ENCODE results near the gene ADAMTS7. TPM values are rescaled to one million over a fixed set of nuclear protein-coding genes. Genes with fewer than 3 reads are reported as not detected.
"Not testable (repeated sequence)": the region's sequence is repeated elsewhere in the genome, so short reads cannot be mapped to it uniquely, and the experiment has no call there.

ADAMTS7 gene
- total RNA-seq, 1 donor from 2014 or later, result 9.1 TPM

DNA sequence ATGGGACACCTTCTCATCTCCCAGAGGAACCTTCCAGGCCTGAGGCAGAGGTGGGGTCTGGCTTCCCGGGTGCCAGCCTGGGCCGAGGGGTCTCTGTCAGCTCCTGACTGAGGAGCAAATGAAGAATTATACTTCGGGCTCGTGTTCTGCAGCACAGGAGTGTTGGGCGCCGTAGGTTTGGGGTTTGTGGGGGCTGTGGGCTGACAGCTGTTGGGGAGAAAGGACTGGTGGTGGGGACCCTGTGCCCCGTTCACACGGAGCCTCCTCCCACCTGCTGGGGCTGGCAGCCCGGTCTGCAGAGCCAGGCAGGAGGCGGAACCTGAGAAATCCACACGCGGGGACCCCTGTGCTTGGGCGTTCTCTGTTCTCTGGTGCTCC, 59.7 kb downstream of the ADAMTS7 start:
- intact Hi-C loops (cut with DNase I), result no loop called here
- H3K4me1 ChIP-seq, result no peaks in the 10 kb centered on the region
- H3K27ac ChIP-seq, result no peak overlapping the region
- ATAC-seq (no peak), DNase-seq (no peak)
- no peak overlapping the region for H3K4me3 ChIP-seq
- H3K9me3 ChIP-seq, result no peaks in the 10 kb centered on the region
- no peaks in the 10 kb centered on the region for H3K27me3 ChIP-seq
- no peaks in the 10 kb centered on the region for H3K36me3 ChIP-seq
- TF ChIP-seq CTCF (IDR thresholded peaks at IDR 0.05), result no peak

DNA sequence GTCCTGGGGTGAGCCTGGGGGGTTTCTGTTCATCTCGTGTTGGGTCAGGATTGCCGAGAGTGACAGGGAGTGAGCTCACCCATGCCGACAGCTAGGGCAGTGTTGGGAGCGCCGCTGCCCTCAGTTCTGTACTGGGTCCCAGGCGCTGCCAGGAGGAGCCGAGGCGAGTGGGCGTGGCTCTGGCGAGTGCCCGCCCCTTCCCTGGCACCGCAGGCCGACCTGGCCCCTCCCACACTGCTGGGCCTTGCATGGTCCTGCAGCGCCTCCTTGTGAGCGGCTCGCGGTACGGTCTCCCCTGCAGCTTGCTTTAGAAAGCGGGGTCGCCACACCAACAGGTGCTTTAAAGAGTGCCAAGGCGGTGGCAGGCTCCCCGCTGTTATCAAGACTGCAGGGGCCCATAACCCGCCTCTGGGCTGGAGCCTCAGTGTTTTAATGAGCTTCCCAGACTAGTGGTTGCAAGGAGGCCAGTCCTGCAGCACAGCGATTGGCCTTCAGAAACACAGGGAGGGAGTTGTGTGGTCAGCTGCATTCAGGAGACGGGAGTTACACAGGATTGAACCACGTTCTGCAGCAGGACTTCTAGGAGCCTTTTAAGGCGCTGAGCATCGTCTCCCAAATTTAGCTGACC, 60.2 kb downstream of the ADAMTS7 start:
- H3K27me3 ChIP-seq; H3K4me3 ChIP-seq; intact Hi-C loops (cut with DNase I): not testable (repeated sequence)

GRCh38 chr15:78750566-78750965, 60.7 kb downstream of the ADAMTS7 start:
- Histone ChIP-seq H3K36me3 (no peaks in the 10 kb centered on the region), H3K4me1 (no peaks in the 10 kb centered on the region), H3K4me3 (no peak overlapping the region), H3K27ac (no peak overlapping the region), H3K9me3 (no peaks in the 10 kb centered on the region), H3K27me3 (no peaks in the 10 kb centered on the region)
- intact Hi-C loops (cut with DNase I), result no loop called here
- no peak for TF ChIP-seq CTCF (IDR thresholded peaks at IDR 0.05)
- DNase-seq (peak; percentile 25), ATAC-seq (peak; percentile 14)

More for the DNA sequence above, 60.2 kb downstream of the ADAMTS7 start:
- peak; percentile 56 for TF ChIP-seq CTCF (IDR thresholded peaks at IDR 0.05)
- H3K36me3 ChIP-seq, H3K27ac ChIP-seq, H3K4me1 ChIP-seq, H3K9me3 ChIP-seq: not testable (repeated sequence)
- DNase-seq, result peak; percentile 95
- peak; percentile 99 for ATAC-seq

GRCh38 chr15:78749831-78750230, 61.4 kb downstream of the ADAMTS7 start:
- H3K36me3 ChIP-seq, result no peaks in the 10 kb centered on the region
- intact Hi-C loops (cut with DNase I), result no loop called here
- H3K27me3 ChIP-seq, result no peaks in the 10 kb centered on the region
- peak; percentile 56 for DNase-seq
- H3K9me3 ChIP-seq, result no peaks in the 10 kb centered on the region
- no peak for TF ChIP-seq CTCF (IDR thresholded peaks at IDR 0.05)
- H3K27ac ChIP-seq, result no peak overlapping the region
- no peaks in the 10 kb centered on the region for H3K4me1 ChIP-seq
- no peak for ATAC-seq
- H3K4me3 ChIP-seq, result no peak overlapping the region

- ATAC-seq; H3K36me3 ChIP-seq; intact Hi-C loops (cut with DNase I); H3K4me3 ChIP-seq; H3K9me3 ChIP-seq; H3K27ac ChIP-seq; H3K27me3 ChIP-seq; H3K4me1 ChIP-seq: not testable (repeated sequence)
- DNase-seq, result peak; percentile 9
Observed at GRCh38 chr15:78747877-78748276, 63.4 kb downstream of the ADAMTS7 start.

- intact Hi-C loops (cut with DNase I); DNase-seq; H3K36me3 ChIP-seq; H3K9me3 ChIP-seq; H3K4me1 ChIP-seq; H3K4me3 ChIP-seq; H3K27me3 ChIP-seq; ATAC-seq; H3K27ac ChIP-seq: not testable (repeated sequence)
Observed at GRCh38 chr15:78741674-78742073, 69.6 kb downstream of the ADAMTS7 start.

DNA sequence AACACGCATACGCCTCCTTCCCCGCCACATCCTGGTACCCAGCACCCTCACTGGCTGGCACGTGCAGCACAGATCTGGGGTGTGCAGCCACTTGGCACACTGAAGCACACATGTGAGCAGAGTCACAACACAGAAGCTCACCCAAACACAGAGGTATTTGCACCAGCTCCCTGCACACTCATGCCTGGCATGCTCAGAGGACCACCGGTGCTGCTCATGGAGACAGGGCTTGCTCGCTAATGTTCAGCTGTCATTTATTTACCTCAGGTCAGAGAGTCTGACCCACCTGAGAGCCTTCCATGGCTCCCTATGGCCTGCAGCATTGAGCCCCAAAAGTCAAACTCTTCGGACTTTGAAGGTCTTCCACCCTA, 70.4 kb downstream of the ADAMTS7 start:
- Histone ChIP-seq H3K4me1 (no peaks in the 10 kb centered on the region), H3K27me3 (no peaks in the 10 kb centered on the region), H3K4me3 (no peak overlapping the region), H3K9me3 (no peaks in the 10 kb centered on the region), H3K36me3 (no peaks in the 10 kb centered on the region), H3K27ac (no peak overlapping the region)
- no peak for TF ChIP-seq CTCF (IDR thresholded peaks at IDR 0.05)
- ATAC-seq, result no peak
- intact Hi-C loops (cut with DNase I), result no loop called here
- no peak for DNase-seq

All from upper lobe of right lung (tissue), 1 donor.